MG63 (cell line): ENCODE measurements around the gene C1R. TPM values are rescaled to one million over a fixed set of nuclear protein-coding genes. Genes with fewer than 3 reads are reported as not detected.
A peak's percentile ranks its signal among the peaks of the same experiment; 100 is the strongest.

ENCODE experiments used
- DNase-seq: peaks from one replicate; pipeline ENCODE4 v3.0.0-alpha.2; 2020
- H3K27me3 ChIP-seq: fragments of 250-450 bp; sonication (Bioruptor Pico); 2 replicates; pipeline ENCODE4 v1.5.1; 2020; ENCODE audit warnings: mild to moderate bottlenecking, moderate library complexity
- H3K36me3 ChIP-seq: fragments of 250-450 bp; sonication (Bioruptor Pico); 2 replicates; pipeline ENCODE4 v1.5.1; 2020; ENCODE audit warnings: mild to moderate bottlenecking, moderate library complexity
- H3K4me3 ChIP-seq: fragments of 250-450 bp; sonication (Bioruptor Pico); 2 replicates; pipeline ENCODE4 v1.5.1; 2020; ENCODE audit warnings: mild to moderate bottlenecking, moderate library complexity
- H3K9me3 ChIP-seq: fragments of 250-450 bp; sonication (Bioruptor Pico); 2 replicates; pipeline ENCODE4 v1.5.1; 2020; ENCODE audit warnings: mild to moderate bottlenecking, moderate library complexity
- total RNA-seq: library from RNA; depleted of rRNA; stranded (reverse); fragments of >200 nt; shearing (Covaris generic); gene quantifications from 2 replicates; pipeline ENCODE4 v1.2.3, GENCODE V29; 2014; ENCODE audit warnings: low replicate concordance

C1R gene
- total RNA-seq, 1 experiment from 2014 or later = 45.9 TPM

- no peaks in the 10 kb centered on the region for H3K27me3 ChIP-seq
- H3K9me3 ChIP-seq = no peaks in the 10 kb centered on the region
- no peak for DNase-seq
- no peaks in the 10 kb centered on the region for H3K36me3 ChIP-seq
- H3K4me3 ChIP-seq = no peak overlapping the region
Observed at GRCh38 chr12:7123806-7124522, 31.7 kb upstream of the C1R start.

- H3K27me3 ChIP-seq = 0 out of 2 replicates have a peak, but pooled peaks cover 1% of the 10 kb centered on the region
- no peaks in the 10 kb centered on the region for H3K9me3 ChIP-seq
- H3K36me3 ChIP-seq = no peaks in the 10 kb centered on the region
- no peak for DNase-seq
- H3K4me3 ChIP-seq = no peak overlapping the region
Observed at GRCh38 chr12:7122811-7123769, 30.8 kb upstream of the C1R start.

- H3K27me3 ChIP-seq = 0 out of 2 replicates have a peak, but pooled peaks cover 3% of the 10 kb centered on the region
- no peaks in the 10 kb centered on the region for H3K36me3 ChIP-seq
- H3K4me3 ChIP-seq = no peak overlapping the region
- DNase-seq = no peak
- H3K9me3 ChIP-seq = no peaks in the 10 kb centered on the region
Observed at GRCh38 chr12:7121324-7121723, 29.1 kb upstream of the C1R start.

- no peak for DNase-seq
- no peaks in the 10 kb centered on the region for H3K9me3 ChIP-seq
- H3K36me3 ChIP-seq = no peaks in the 10 kb centered on the region
- 0 out of 2 replicates have a peak, but pooled peaks cover 3% of the 10 kb centered on the region for H3K27me3 ChIP-seq
- H3K4me3 ChIP-seq = no peak overlapping the region
Observed at GRCh38 chr12:7120166-7120565, 27.9 kb upstream of the C1R start.

GRCh38 chr12:7118881-7119280, 26.6 kb upstream of the C1R start:
- 0 out of 2 replicates have a peak, but pooled peaks cover 3% of the 10 kb centered on the region for H3K27me3 ChIP-seq
- H3K9me3 ChIP-seq = no peaks in the 10 kb centered on the region
- no peak for DNase-seq
- no peak overlapping the region for H3K4me3 ChIP-seq
- no peaks in the 10 kb centered on the region for H3K36me3 ChIP-seq

GRCh38 chr12:7117670-7118069, 25.4 kb upstream of the C1R start:
- DNase-seq = no peak
- no peak overlapping the region for H3K4me3 ChIP-seq
- H3K27me3 ChIP-seq = 0 out of 2 replicates have a peak, but pooled peaks cover 3% of the 10 kb centered on the region
- H3K36me3 ChIP-seq = no peaks in the 10 kb centered on the region
- H3K9me3 ChIP-seq = no peaks in the 10 kb centered on the region

- no peaks in the 10 kb centered on the region for H3K36me3 ChIP-seq
- no peak for DNase-seq
- no peak overlapping the region for H3K4me3 ChIP-seq
- H3K27me3 ChIP-seq = 0 out of 2 replicates have a peak, but pooled peaks cover 3% of the 10 kb centered on the region
- H3K9me3 ChIP-seq = no peaks in the 10 kb centered on the region
Observed at GRCh38 chr12:7116916-7117315, 24.7 kb upstream of the C1R start.

- H3K36me3 ChIP-seq = no peaks in the 10 kb centered on the region
- DNase-seq = no peak
- H3K4me3 ChIP-seq = no peak overlapping the region
- H3K27me3 ChIP-seq = 0 out of 2 replicates have a peak, but pooled peaks cover 3% of the 10 kb centered on the region
- no peaks in the 10 kb centered on the region for H3K9me3 ChIP-seq
Observed at GRCh38 chr12:7116196-7116595, 24.0 kb upstream of the C1R start.

GRCh38 chr12:7114851-7115250, 22.6 kb upstream of the C1R start:
- DNase-seq = no peak
- 0 out of 2 replicates have a peak, but pooled peaks cover 3% of the 10 kb centered on the region for H3K27me3 ChIP-seq
- H3K4me3 ChIP-seq = no peak overlapping the region
- no peaks in the 10 kb centered on the region for H3K36me3 ChIP-seq
- no peaks in the 10 kb centered on the region for H3K9me3 ChIP-seq

GRCh38 chr12:7114008-7114407, 21.8 kb upstream of the C1R start:
- no peaks in the 10 kb centered on the region for H3K36me3 ChIP-seq
- no peak for DNase-seq
- H3K4me3 ChIP-seq = no peak overlapping the region
- no peaks in the 10 kb centered on the region for H3K9me3 ChIP-seq
- H3K27me3 ChIP-seq = 0 out of 2 replicates have a peak, but pooled peaks cover 3% of the 10 kb centered on the region

- H3K36me3 ChIP-seq = no peaks in the 10 kb centered on the region
- 0 out of 2 replicates have a peak, but pooled peaks cover 3% of the 10 kb centered on the region for H3K27me3 ChIP-seq
- no peak for DNase-seq
- H3K9me3 ChIP-seq = no peaks in the 10 kb centered on the region
- no peak overlapping the region for H3K4me3 ChIP-seq
Observed at GRCh38 chr12:7113389-7113871, 21.2 kb upstream of the C1R start.

- no peaks in the 10 kb centered on the region for H3K27me3 ChIP-seq
- H3K9me3 ChIP-seq = no peaks in the 10 kb centered on the region
- H3K4me3 ChIP-seq = no peak overlapping the region
- DNase-seq = no peak
- no peaks in the 10 kb centered on the region for H3K36me3 ChIP-seq
Observed at GRCh38 chr12:7112041-7112440, 19.8 kb upstream of the C1R start.

GRCh38 chr12:7110661-7111060, 18.4 kb upstream of the C1R start:
- H3K36me3 ChIP-seq = no peaks in the 10 kb centered on the region
- DNase-seq = no peak
- H3K4me3 ChIP-seq = no peak overlapping the region
- H3K27me3 ChIP-seq = no peaks in the 10 kb centered on the region
- H3K9me3 ChIP-seq = peaks cover 6% of the 10 kb centered on the region; the same call in 1 of the 2 replicates

GRCh38 chr12:7109572-7109920, 17.3 kb upstream of the C1R start:
- no peak overlapping the region for H3K4me3 ChIP-seq
- no peak for DNase-seq

GRCh38 chr12:7108796-7109571, 16.7 kb upstream of the C1R start, which contains the start of gene C1RL:
Gene C1RL, minus strand, starts transcription at chr12:7109214. Its CDS starts 34 bp downstream, at chr12:7109180.
- DNase-seq = peak; percentile 74
- H3K27me3 ChIP-seq = no peaks in the 10 kb centered on the region
- H3K4me3 ChIP-seq = peak within 1 kb of the TSS; percentile 29
- no peaks in the 10 kb centered on the region for H3K36me3 ChIP-seq
- H3K9me3 ChIP-seq = peaks cover 6% of the 10 kb centered on the region; the same call in 1 of the 2 replicates

More at GRCh38 chr12:7109572-7109920, 17.3 kb upstream of the C1R start:
- no peaks in the 10 kb centered on the region for H3K27me3 ChIP-seq
- peaks cover 6% of the 10 kb centered on the region; the same call in 1 of the 2 replicates for H3K9me3 ChIP-seq
- H3K36me3 ChIP-seq = no peaks in the 10 kb centered on the region
